HepG2 (cell line): ENCODE results near the gene VPS4A. TPM values are rescaled to one million over a fixed set of nuclear protein-coding genes. Genes with fewer than 3 reads are reported as not detected.
A peak's percentile ranks its signal among the peaks of the same experiment; 100 is the strongest.

Experiments
- DR1 ChIP-seq: sonication (generic); formaldehyde crosslinking; IDR thresholded peaks from 2 replicates; pipeline ENCODE4 v1.8.0; 2021; ENCODE audit warnings: mild to moderate bottlenecking, missing genetic modification reagents, inconsistent platforms
- FOXP1 ChIP-seq, 2 experiments: fragments of 450-650 bp in 1 of 2; IDR thresholded peaks; 2 replicates each; pipeline ENCODE4 v1.6.1; 2017 to 2018; ENCODE audit warnings: antibody characterized with exemption in 1 of 2
- KAT2B ChIP-seq: fragments of 150-350 bp; IDR thresholded peaks from 2 replicates; pipeline ENCODE4 v1.6.1; 2014; ENCODE audit warnings: low read depth, low read length, borderline replicate concordance
- RBFOX2 ChIP-seq: fragments of 200-400 bp; formaldehyde crosslinking; IDR thresholded peaks from 2 replicates; pipeline ENCODE4 v1.6.1; 2017; ENCODE audit warnings: low read depth, mild to moderate bottlenecking, low read length
- RFXANK ChIP-seq: IDR thresholded peaks from 2 replicates; pipeline ENCODE4 v1.6.1; 2016
- TAF15 ChIP-seq: fragments of 200-400 bp; formaldehyde crosslinking; IDR thresholded peaks from one replicate; pipeline ENCODE4 v1.6.1; 2018; ENCODE audit warnings: mild to moderate bottlenecking, low read depth, low read length; ENCODE audit not compliant: poor library complexity, severe bottlenecking
- U2AF2 ChIP-seq: fragments of 200-400 bp; formaldehyde crosslinking; IDR thresholded peaks from 2 replicates; pipeline ENCODE4 v1.6.1; 2017; ENCODE audit warnings: low read depth, mild to moderate bottlenecking, low read length
- ZNF446 ChIP-seq: sonication (generic); formaldehyde crosslinking; IDR thresholded peaks from 2 replicates; pipeline ENCODE4 v1.5.0; 2020; ENCODE audit warnings: mild to moderate bottlenecking, missing genetic modification reagents
- ZNF556 ChIP-seq: sonication (generic); formaldehyde crosslinking; IDR thresholded peaks from 2 replicates; pipeline ENCODE4 v1.4.0; 2020; ENCODE audit warnings: mild to moderate bottlenecking, missing genetic modification reagents, borderline replicate concordance
- ZNF598 ChIP-seq: sonication (generic); formaldehyde crosslinking; IDR thresholded peaks from 2 replicates; pipeline ENCODE4 v1.5.1; 2020; ENCODE audit warnings: mild to moderate bottlenecking, missing genetic modification reagents, borderline replicate concordance
- ZNF703 ChIP-seq: sonication (generic); formaldehyde crosslinking; IDR thresholded peaks from 2 replicates; pipeline ENCODE4 v1.5.1; 2020; ENCODE audit warnings: missing genetic modification reagents, mild to moderate bottlenecking, moderate library complexity, borderline replicate concordance
- ZNF878 ChIP-seq: sonication (generic); formaldehyde crosslinking; IDR thresholded peaks from 2 replicates; pipeline ENCODE4 v1.8.1; 2023; ENCODE audit warnings: mild to moderate bottlenecking, missing genetic modification reagents, moderate library complexity
- polyA plus RNA-seq, 8 experiments: library from polyadenylated mRNA; depleted of rRNA in 3 of 8; stranded (reverse) in 7 of 8; unstranded in 1 of 8; fragments of >200 nt; fragmentation: Illumina TruSeq in 4 of 8; extraction: Trizol in 4 of 8; gene quantifications; 2 replicates each; pipeline versions ENCODE4 v1.2.1 to v1.2.3, GENCODE V29; 2011 to 2016; ENCODE audit warnings: low read depth in 4 of 8, missing spikeins in 1 of 8, mixed read lengths in 1 of 8; ENCODE audit not compliant: insufficient read depth in 1 of 8
- total RNA-seq, 5 experiments: library from RNA; depleted of rRNA; stranded (reverse); fragments of >200 nt; fragmentation: Illumina TruSeq; extraction: Trizol; gene quantifications; 2 replicates each; pipeline ENCODE4 v1.2.3, GENCODE V29; 2016; ENCODE audit warnings: low read depth in 1 of 5
- TF ChIP-seq, protein P1 (sequence below): sonication (generic); IDR thresholded peaks from 2 replicates; pipeline ENCODE4 v1.6.1; 2016; ENCODE audit warnings: low read depth, borderline replicate concordance
- TF ChIP-seq, protein P2 (sequence below): sonication (generic); formaldehyde crosslinking; IDR thresholded peaks from 2 replicates; pipeline ENCODE4 v1.5.0; 2020; ENCODE audit warnings: mild to moderate bottlenecking, missing genetic modification reagents
- TF ChIP-seq, protein P3 (sequence below): sonication (generic); formaldehyde crosslinking; IDR thresholded peaks from 2 replicates; pipeline ENCODE4 v1.8.0; 2022; ENCODE audit warnings: mild to moderate bottlenecking, missing genetic modification reagents, borderline replicate concordance
- TF ChIP-seq, protein P4 (sequence below): sonication (generic); formaldehyde crosslinking; IDR thresholded peaks from 2 replicates; pipeline ENCODE4 v1.8.0; 2022; ENCODE audit warnings: missing genetic modification reagents, mild to moderate bottlenecking, moderate library complexity, borderline replicate concordance
- TF ChIP-seq, protein P5 (sequence below): sonication (generic); formaldehyde crosslinking; IDR thresholded peaks from 2 replicates; pipeline ENCODE4 v1.5.1; 2020; ENCODE audit warnings: missing genetic modification reagents, mild to moderate bottlenecking, borderline replicate concordance

The VPS4A gene
- total and polyA plus RNA-seq, 2 of the 13 experiments (the other 11 are each of a cell fraction or from before 2014, with no cell fraction given) = 13.2 to 27.9 TPM

DNA sequence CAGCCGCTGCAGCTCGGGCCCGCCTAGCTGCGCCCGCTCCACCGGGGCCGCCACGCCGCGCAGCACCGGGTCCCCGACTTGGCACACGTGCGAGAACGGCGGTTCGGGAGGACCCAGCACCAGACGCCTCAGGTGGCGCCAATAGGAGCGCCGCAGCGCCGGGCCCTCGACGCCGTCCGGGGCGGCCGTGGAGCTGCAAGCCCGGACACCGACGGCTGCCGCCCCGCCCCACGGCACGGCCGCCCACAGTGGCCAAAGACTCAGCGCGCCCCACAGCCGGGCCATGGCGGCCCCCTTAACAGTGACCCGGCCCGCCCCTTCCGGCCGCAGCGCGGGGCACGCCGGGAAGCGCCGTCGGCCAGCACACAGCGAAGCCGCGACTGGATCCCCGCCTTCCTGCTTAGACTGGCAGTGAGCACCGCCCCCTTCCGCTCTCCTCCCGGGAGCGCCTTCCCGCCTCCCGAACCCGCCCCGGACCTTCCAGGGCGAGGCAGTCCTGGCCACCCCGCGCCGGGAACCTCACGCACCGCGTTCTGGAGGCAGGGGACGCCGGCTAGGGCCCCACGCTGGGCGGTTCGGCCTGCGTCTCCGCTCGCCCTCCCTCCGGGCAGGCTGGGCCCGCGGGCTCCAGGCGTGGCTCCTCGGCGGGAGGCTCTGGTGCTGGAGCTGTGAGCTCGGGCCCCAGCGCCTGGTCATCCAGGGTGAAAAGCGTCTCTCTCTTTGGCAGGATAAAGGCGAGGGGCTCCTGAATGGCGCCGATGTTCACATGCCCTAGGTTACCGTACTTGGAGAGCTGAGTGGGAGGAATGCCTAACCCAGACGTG is 19.3 kb downstream of the VPS4A start, which contains the start of gene PDF (continued):
- peak; percentile 90; the same call in 1 of the 2 replicates for TF ChIP-seq ZNF446 (CRISPR knock-in tag)
- 0 out of 2 replicates have a peak, but pooled peaks have one; percentile 5 for TF ChIP-seq U2AF2
- TF ChIP-seq RFXANK (CRISPR knock-in tag) = peak; percentile 67; the same call in 1 of the 2 replicates
- TF ChIP-seq, protein P1, sequence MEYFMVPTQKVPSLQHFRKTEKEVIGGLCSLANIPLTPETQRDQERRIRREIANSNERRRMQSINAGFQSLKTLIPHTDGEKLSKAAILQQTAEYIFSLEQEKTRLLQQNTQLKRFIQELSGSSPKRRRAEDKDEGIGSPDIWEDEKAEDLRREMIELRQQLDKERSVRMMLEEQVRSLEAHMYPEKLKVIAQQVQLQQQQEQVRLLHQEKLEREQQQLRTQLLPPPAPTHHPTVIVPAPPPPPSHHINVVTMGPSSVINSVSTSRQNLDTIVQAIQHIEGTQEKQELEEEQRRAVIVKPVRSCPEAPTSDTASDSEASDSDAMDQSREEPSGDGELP = peak; percentile 44; the same call in 1 of the 2 replicates
- peak; percentile 76 for TF ChIP-seq TAF15
- TF ChIP-seq, protein P2, sequence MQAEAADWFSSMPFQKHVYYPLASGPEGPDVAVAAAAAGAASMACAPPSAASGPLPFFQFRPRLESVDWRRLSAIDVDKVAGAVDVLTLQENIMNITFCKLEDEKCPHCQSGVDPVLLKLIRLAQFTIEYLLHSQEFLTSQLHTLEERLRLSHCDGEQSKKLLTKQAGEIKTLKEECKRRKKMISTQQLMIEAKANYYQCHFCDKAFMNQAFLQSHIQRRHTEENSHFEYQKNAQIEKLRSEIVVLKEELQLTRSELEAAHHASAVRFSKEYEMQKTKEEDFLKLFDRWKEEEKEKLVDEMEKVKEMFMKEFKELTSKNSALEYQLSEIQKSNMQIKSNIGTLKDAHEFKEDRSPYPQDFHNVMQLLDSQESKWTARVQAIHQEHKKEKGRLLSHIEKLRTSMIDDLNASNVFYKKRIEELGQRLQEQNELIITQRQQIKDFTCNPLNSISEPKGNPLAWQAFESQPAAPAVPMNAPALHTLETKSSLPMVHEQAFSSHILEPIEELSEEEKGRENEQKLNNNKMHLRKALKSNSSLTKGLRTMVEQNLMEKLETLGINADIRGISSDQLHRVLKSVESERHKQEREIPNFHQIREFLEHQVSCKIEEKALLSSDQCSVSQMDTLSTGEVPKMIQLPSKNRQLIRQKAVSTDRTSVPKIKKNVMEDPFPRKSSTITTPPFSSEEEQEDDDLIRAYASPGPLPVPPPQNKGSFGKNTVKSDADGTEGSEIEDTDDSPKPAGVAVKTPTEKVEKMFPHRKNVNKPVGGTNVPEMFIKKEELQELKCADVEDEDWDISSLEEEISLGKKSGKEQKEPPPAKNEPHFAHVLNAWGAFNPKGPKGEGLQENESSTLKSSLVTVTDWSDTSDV (CRISPR knock-in tag) = peak; percentile 48; the same call in 1 of the 2 replicates
- TF ChIP-seq FOXP1 (IDR thresholded peaks at IDR 0.05) = no peak
- no peak for TF ChIP-seq FOXP1 (CRISPR knock-in tag; IDR thresholded peaks at IDR 0.05)
- TF ChIP-seq, protein P3, sequence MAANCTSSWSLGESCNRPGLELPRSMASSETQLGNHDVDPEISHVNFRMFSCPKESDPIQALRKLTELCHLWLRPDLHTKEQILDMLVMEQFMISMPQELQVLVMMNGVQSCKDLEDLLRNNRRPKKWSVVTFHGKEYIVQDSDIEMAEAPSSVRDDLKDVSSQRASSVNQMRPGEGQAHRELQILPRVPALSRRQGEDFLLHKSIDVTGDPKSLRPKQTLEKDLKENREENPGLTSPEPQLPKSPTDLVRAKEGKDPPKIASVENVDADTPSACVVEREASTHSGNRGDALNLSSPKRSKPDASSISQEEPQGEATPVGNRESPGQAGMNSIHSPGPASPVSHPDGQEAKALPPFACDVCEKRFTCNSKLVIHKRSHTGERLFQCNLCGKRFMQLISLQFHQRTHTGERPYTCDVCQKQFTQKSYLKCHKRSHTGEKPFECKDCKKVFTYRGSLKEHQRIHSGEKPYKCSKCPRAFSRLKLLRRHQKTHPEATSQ (CRISPR knock-in tag) = no peak; the same call in 1 of the 2 replicates
- peak; percentile 99 for TF ChIP-seq RBFOX2
- TF ChIP-seq ZNF598 (CRISPR knock-in tag) = peak; percentile 96
- no peak for TF ChIP-seq KAT2B
- TF ChIP-seq, protein P4, sequence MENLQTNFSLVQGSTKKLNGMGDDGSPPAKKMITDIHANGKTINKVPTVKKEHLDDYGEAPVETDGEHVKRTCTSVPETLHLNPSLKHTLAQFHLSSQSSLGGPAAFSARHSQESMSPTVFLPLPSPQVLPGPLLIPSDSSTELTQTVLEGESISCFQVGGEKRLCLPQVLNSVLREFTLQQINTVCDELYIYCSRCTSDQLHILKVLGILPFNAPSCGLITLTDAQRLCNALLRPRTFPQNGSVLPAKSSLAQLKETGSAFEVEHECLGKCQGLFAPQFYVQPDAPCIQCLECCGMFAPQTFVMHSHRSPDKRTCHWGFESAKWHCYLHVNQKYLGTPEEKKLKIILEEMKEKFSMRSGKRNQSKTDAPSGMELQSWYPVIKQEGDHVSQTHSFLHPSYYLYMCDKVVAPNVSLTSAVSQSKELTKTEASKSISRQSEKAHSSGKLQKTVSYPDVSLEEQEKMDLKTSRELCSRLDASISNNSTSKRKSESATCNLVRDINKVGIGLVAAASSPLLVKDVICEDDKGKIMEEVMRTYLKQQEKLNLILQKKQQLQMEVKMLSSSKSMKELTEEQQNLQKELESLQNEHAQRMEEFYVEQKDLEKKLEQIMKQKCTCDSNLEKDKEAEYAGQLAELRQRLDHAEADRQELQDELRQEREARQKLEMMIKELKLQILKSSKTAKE (CRISPR knock-in tag) = peak; percentile 67; the same call in 1 of the 2 replicates
- peak; percentile 60; the same call in 1 of the 2 replicates for TF ChIP-seq ZNF703 (CRISPR knock-in tag)
- TF ChIP-seq, protein P5, sequence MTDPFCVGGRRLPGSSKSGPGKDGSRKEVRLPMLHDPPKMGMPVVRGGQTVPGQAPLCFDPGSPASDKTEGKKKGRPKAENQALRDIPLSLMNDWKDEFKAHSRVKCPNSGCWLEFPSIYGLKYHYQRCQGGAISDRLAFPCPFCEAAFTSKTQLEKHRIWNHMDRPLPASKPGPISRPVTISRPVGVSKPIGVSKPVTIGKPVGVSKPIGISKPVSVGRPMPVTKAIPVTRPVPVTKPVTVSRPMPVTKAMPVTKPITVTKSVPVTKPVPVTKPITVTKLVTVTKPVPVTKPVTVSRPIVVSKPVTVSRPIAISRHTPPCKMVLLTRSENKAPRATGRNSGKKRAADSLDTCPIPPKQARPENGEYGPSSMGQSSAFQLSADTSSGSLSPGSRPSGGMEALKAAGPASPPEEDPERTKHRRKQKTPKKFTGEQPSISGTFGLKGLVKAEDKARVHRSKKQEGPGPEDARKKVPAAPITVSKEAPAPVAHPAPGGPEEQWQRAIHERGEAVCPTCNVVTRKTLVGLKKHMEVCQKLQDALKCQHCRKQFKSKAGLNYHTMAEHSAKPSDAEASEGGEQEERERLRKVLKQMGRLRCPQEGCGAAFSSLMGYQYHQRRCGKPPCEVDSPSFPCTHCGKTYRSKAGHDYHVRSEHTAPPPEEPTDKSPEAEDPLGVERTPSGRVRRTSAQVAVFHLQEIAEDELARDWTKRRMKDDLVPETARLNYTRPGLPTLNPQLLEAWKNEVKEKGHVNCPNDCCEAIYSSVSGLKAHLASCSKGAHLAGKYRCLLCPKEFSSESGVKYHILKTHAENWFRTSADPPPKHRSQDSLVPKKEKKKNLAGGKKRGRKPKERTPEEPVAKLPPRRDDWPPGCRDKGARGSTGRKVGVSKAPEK = no peak
- TF ChIP-seq ZNF878 (CRISPR knock-in tag) = peak; percentile 50; the same call in 1 of the 2 replicates
- peak; percentile 91 for TF ChIP-seq DR1 (CRISPR knock-in tag)
- TF ChIP-seq ZNF556 = no peak
